Measurements from ENCODE around the gene ENAH.
A peak's percentile ranks its signal among the peaks of the same experiment; 100 is the strongest.
"Not testable (repeated sequence)": the region's sequence is repeated elsewhere in the genome, so short reads cannot be mapped to it uniquely, and the experiment has no call there.

The ENAH gene

DNA sequence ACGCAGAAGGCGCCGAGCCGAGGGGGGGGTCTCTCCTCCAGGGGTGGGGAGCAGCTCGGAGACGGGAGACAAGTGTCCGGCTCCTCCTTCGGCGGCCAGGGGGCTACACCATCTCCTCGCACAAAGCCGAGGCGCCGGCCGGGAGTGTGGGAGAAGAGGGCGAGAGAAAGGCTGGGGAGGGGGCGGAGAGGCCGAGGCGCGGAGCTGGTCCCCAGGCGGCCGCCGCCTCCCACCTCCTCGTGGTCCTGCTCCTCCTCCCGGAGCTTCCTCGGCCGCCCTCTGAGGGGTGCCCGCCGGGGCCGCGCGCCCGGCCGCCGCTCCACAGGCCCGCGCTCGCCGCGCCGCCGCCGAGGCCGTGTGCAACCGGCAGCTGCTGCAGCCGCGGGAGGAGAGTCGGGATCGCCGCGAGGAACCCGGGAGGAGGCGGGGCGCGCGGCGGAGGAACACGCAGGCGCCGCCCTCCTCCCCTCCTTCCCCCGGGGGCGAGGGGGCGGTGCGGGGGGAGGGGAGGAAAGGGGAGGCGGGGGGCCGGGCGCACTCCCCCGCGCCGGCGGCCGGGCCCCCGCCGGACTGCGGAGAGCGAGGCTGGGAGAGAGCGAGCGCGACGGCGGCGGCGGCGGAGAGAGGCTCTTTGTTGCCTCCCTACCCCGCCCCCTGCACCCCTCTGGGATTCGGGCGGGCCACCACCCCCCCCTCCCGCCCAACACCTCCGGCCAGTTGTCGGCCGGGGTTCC is at the start of gene ENAH:
TSS of gene ENAH (minus strand) at position 395 of the 734 bp plus-strand sequence. CDS start 433 bp downstream, outside the sequence.
- DNase-seq: no peak

GRCh38 chr1:225700889-225701465 is 48.1 kb upstream of the ENAH start:
- no peak for DNase-seq

DNA sequence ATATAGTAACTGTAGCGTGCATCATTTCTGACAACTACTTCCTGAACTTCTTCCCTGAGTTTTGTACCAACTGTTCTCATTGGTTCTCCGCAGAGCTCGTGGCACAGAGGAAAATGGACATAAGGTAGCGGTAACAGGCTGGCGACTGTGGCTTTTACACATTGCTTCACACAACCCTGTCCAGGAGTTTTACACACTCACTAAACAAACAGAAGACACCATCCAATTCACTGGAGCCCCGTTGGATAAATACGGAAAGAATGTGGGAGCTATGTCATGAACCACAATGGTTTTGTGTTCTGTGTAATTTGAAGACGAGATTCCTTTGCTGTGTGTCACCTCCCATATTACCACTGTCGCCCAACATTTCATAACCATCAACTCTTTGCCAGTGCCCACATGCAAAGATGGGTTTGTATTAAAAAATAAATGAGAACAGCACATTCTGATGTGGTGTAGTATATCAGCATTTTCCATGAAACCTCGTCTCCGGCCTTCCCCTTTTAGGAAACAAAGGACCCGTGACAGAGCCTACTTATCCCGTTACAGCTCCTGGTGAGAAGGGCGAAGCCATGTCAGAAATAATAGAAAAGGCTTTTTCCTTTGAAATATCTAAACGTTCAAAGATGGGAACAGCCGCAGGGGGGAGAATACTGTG is 47.4 kb upstream of the ENAH start:
- DNase-seq: no peak

- DNase-seq: no peak
These were observed 46.4 kb upstream of the ENAH start for GRCh38 chr1:225699336-225699735.

GRCh38 chr1:225698194-225698593 is 45.3 kb upstream of the ENAH start:
- not testable (repeated sequence) for DNase-seq

GRCh38 chr1:225697428-225697827 is 44.5 kb upstream of the ENAH start:
- DNase-seq: no peak

DNA sequence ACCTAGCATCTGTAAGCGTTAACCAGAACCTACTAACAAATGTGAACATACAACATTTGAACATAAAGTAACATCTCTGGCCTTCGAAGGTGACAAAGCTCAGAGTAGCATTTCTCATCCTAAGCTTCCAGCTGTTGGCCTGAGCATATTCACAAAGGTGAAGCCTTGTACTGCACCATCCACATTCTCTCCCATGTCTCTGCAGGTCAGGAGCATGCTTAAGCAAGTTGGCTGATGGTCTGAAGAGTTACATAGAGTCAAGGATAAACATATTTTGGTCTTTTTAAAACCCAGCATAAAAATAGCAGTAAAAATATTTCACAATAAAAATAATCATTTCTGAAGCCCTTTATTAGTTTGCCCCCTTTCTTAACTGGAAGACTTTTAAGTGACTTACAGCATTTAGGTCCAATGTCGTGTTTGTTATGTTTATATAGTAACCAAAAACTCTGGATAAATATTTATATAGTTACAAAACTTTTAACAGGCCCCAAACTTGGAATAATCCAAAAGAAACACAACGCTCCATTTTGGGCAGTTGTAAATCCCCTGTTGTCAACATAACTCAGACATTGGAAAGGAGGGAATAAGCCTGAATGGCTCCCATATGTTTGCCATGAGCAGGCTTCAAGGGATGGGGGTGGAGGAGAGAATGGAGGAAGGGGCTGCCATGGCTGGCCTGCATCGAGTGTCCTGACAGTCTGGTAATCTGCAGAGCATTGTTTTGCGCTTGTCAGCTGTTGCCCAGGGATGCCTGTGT is 42.8 kb upstream of the ENAH start:
- no peak for DNase-seq

GRCh38 chr1:225694151-225694603 is 41.3 kb upstream of the ENAH start:
- DNase-seq: peak; percentile 92

- not testable (repeated sequence) for DNase-seq
These were observed 40.8 kb upstream of the ENAH start for GRCh38 chr1:225693697-225694096.

GRCh38 chr1:225693085-225693696 is 40.3 kb upstream of the ENAH start:
- no peak for DNase-seq

GRCh38 chr1:225692517-225692879 is 39.6 kb upstream of the ENAH start:
- DNase-seq: no peak

DNA sequence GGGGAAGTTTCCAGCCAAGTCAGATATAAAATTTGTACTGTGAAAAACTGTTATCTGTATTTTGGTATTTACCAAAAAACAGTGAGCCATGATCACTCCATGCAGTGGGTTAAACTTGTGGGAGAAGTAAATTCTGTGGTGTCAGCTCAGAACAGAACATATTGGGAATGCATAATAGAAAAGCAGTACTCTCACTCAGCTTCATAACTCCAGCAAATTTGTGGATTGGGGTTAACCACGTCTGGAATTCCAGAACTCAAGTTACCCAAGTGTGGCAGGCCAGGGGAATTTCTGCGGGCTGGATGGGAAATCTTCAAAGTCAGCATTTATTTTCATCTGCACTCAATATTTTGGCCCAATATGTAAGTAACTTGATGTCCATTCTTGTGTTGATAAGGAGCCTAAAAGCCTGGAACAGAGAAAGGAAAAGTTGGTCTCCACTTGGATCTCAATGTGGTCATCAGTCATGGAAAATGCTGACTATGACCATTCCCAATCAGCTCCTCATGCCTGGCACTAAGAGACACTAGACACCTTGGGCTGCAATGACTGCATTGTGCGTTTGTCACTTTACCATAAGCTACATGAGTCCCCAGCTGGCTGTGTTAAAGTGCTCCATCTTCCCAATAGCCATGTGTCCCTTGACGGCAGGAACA is 39.1 kb upstream of the ENAH start:
- DNase-seq: no peak

GRCh38 chr1:225691377-225691776 is 38.5 kb upstream of the ENAH start:
- peak; percentile 77 for DNase-seq

- no peak for DNase-seq
These were observed 37.0 kb upstream of the ENAH start for GRCh38 chr1:225689882-225690459.

DNA sequence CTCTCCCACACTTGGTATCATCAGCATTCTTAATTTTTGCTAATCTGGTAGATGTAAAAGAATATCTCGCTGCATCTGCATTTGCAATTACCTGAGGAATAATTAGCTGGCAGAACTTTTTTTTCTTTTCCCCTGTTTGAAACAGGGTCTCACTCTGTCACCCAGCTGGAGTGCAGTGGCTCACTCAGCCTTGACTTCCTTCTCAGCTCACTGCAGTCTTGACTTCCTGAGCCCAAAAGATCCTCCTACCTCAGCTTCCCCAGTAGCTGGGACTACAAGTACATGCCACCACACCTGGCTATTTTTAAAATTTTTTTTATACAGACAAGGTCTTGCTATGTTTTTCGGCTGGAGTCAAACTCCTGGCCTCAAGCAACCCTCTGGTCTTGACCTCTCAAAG is 35.4 kb upstream of the ENAH start:
- DNase-seq: no peak

DNA sequence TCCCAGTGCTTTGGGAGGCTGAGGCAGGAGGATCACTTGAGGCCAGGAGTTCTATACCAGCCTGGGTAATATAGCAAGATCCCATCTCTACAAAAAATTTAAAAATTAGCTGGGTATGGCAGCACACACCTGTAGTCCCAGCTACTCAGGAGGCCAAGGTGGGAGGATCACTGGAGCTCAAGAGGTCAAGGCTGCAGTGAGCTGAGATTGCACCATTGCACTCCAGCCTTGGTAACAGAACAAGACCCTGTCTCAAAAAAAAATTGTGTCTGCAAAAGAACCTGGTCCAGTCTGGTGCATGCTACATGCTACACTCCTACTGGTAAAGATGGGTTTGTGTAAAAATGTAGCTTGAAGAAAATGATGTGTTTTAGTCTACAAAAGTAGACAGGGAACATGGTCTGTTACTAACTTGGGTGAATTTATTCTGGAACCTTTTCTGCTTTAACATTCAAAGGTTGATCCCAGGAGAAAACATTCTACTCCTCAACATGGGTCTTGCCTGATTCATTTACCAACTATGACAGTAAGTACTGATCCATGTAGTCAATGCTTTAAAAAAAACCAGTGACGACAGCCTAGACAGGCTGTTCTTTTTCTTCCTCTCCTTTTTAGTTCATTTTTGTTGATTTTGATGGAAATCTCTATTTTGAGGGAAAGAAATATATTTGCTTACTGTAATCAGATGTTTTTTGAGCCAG is 32.7 kb upstream of the ENAH start:
- no peak for DNase-seq

DNA sequence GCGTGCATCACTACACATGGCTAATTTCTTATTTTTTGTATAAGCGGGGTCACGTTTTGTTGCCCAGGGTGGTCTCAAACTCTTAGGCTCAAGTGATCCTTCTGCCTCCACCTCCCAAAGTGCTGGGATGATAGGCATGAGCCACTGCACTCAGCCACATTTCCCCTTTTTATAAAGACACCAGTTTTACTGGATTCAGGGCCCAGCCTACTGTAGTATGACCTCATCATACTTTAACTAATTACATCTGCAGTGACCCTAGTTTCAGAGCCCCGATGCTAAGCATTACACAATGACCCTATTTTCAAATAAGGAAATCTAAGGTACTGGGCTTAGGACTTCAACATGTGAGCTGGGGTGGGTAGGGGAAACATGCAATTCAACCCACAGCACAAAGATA is 31.8 kb upstream of the ENAH start:
- DNase-seq: no peak

GRCh38 chr1:225681231-225681630 is 28.3 kb upstream of the ENAH start:
- DNase-seq: no peak

DNA sequence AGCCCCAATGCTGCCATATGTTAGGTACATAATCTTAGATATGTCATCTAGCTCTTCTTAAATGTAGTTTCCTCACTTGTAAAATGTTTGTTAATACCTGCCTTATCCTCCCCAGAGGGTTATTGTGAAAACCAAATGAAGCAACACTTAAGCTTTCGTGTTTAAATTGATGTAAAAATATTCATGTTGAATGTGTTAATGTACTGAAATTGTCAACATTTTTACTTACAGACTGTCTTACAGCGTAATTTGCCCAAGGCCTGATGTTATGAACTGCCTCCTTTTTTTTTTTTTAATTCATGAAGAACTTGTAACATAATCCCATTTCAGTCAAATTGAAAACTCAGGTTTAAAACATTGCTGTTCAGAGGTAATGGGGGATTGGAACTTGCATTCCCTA is 25.6 kb upstream of the ENAH start:
- no peak for DNase-seq

GRCh38 chr1:225677350-225678124 is 24.6 kb upstream of the ENAH start:
- DNase-seq: no peak

DNA sequence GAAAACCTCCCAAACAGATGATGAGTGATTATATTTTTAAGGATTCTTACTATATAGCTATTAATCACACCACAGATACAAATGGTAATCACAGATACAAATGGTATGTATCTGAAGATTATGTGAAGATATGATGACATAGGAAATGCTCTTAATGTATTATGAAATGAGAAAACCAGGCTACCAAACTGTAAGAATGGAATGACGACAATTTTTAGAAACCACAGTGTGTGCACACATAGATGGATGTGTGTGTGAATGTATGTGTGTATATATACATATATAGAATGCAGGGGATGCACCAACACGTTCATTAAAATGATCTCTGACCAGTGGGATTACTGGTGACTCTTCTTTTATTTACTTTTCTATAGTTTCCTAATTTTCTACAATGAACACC is 21.5 kb upstream of the ENAH start:
- no peak for DNase-seq
